Daoy (cell line): Measurements from ENCODE around the gene DNM1L. TPM values are rescaled to one million over a fixed set of nuclear protein-coding genes. Genes with fewer than 3 reads are reported as not detected.

Experiments
- DNase-seq: peaks from one replicate; pipeline ENCODE4 v3.0.0-alpha.2; 2015; ENCODE audit warnings: low read depth
- total RNA-seq: library from RNA; depleted of rRNA; stranded (reverse); fragments of >200 nt; shearing (Covaris generic); gene quantifications from 2 replicates; pipeline ENCODE4 v1.2.3, GENCODE V29; 2014; rRNA removed

DNM1L gene
- total RNA-seq: 69.8 and 75.5 TPM in 2 replicates

DNA sequence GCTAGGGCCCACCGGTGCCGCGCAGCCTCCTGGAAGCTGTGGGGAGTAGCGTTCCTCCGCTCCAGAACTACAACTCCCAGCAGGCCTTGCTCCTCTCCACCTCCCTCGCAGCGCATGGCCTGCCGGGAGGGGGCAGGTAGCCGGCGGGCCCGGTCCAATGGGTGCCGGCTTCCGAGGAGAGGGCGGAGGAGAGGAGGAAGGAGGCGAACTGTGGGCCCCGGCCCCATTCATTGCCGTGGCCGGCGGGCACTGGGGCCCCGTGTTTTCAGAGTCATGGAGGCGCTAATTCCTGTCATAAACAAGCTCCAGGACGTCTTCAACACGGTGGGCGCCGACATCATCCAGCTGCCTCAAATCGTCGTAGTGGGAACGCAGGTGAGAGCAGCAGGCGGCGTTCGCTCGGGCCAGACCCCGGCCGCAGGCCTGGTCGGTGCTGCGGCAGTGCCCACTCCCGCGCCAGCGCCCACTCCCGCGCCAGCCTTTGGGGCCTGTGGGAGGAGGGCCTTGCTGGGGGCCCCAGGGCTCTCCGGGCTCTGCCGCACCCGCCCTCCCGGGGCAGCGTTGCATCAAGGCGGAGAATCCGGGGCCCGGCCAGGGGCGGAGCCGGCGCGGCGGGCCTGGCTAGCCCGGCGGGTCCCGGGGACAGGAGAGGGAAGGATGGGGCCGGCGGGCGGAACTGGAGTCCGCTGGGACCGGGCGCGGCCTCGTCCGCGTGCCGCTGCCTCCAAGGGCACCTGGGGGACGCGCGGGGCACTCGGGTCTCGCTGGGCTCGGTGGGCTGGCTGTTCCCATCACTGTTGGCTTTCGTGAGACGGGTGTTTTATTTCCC, at the start of gene DNM1L:
TSS of gene DNM1L (plus strand) at position 211 of the 829 bp plus-strand sequence. CDS start at position 274, 63 bp downstream.
- DNase-seq: peak; percentile 98

DNA sequence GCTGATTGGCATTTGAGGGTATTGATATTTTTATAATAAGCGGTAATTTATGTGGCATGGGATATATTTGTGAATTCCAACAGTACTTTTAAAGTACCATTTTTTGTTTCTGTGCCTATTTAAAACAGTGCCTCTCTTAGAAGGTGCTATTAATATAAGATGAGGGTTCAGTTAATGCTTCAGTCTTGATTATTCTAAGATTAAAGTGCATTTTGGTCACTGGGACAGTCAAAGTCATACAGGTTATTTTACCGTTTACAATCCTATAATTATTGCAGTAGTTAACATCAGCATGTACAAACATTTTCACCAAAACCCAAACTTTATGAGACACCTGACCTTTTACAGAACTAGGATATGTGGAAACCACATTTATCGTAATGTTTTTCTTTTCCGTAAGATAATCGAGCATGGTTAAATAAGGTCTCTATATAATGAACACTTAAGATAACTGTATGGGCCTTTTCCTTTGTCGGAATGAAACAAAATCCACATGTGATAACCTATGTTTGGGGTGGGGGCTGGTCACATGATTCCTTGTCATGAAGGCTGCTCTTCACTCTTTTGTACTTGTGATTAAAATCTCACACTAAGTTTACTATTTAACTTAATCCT, 37.7 kb upstream of the DNM1L start:
- no peak for DNase-seq

DNA sequence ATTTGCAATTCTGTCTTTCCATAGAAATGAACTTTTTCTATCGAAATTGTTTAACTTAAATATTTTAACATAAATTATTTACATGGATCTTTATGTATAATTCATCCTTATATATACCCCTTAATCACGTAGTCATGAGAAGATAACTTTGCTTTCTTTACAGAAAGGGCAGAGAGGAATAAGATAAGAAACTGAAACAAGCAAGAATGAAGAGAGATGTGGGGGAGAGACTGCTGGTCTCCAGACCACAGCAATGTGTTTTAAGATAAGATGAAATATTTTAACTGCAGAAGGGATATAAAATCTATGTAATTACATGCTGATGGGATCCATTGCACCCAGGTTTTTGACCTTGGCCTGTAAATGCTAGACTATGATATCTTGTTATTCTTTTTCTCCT, 34.7 kb upstream of the DNM1L start:
- no peak for DNase-seq

DNA sequence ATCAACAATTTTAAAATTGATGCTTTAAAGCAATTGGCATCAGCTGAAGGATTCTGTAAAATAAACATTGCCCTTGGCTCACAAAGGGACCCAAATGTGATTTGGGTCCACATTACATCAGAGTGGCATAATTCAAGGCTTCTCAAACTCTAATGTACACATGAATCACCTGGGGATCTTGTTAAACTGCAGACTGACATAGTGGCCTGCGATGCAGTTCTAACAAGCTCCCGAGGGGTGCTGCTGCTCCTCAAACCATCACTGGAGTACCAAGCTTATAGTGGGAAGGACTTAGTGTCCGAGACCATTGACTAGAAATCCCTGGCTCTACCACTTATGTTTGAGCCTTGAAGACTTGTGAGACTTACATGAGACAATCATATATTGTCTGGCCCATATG, 31.8 kb upstream of the DNM1L start:
- no peak for DNase-seq

DNA sequence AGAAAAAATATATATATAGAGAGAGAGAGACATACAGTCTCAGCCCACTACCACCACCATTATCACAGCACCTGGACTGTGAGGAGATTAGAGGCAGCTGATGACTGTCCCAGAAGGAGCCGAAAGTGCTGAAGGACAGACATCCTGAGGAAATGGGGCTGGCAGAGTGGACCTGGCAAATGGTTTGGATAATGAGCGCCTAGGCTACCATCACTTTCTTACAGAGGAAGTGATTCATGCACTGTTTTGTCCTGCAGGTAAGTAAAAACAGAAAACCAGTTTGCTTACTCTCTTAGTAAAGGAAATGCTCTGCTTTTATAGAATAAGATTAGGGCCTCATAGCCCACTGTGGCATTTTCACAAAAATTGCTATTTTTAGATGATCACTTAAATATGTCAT, 28.6 kb upstream of the DNM1L start:
- no peak for DNase-seq

DNA sequence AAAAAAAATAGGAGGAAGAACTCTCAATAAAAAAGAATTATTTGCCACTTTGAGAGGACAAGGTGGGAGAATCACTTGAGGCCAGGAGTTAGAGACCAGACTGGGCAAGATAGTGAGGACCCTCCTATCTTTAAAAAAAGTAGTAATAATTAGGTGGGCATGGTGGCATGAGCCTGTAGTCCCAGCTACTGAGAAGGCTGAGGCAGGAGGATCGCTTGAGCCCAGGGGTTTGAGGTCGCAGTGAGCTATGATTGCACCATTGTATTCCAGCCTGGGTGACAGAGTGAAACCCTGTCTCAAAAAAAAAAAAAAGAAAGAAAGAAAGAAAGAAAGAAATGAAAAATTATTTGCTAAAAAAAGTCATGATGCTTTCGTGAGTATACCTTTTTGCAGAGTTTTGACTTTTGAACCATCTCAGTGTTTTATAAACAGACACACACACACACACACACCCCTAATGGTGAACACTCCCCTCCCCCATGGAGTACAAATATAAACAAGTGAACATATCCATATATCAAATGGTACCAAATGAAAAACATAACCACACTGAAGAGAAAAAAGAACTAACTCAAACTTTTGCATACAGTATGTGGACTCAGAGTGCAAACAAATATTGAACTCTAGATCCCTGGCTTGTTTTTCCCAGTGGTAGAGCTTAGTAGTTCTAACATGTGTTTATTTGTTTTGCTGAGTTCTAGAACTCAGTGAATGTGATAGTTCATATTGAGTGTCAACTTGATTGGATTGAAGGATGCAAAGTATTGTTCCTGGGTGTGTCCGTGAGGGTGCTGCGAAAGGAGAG, 27.7 kb upstream of the DNM1L start:
- no peak for DNase-seq

DNA sequence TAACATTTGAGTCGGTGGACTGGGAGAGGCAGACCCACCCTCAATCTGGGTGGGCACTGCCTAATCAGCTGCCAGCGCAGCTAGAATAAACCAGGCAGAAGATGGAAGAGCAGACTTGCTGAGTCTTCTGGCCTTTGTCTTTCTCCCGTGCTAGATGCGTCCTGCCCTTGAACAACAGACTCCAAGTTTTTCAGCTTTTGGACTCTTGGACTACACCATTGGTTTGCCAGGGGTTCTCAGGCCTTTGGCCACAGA, 27.2 kb upstream of the DNM1L start:
- DNase-seq: no peak

DNA sequence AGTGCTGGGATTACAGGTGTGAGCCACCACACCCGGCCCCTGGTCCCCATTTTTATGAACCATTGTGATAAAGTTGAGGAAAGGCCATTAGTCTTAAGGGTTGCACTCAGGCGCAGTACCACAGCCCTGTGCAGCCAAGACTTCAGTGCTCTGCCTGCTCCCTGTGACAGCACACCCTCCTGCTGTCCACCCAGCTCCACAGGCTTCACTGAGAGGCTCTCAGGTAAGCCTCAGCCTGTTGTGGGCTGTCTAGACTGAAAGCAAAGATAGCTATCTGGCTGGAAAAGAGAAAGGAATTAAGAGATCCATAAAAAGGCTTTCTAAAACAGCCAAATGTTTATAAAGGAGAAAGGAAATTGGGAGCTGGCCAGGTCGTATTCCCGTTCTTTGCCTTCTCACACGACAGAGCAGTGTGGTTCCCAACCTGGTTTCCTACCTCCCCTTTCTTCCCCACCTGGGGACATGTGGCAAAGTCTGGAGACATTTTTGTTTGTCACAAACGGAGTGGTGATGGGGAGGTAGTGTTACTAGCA, 19.1 kb upstream of the DNM1L start:
- DNase-seq: no peak

DNA sequence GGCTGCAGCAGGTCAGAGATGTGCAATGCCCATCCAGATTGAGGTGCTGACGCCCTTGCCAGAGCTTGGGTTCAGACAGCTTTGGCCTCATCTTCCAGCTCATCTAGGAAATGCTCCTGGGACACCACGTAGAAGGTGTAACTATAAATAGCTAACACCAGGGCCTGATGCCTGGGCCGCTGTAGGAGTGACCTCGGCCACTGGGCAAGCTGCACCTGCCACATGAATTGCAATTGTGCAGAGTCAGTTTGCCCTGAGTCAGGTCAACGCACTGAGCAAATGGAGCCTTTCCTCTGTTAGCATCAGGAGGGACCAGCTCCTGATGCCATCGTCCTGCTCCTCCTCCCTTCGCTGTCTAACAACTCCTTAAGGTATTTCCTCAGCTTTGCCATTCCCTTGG, 17.4 kb upstream of the DNM1L start:
- DNase-seq: no peak

DNA sequence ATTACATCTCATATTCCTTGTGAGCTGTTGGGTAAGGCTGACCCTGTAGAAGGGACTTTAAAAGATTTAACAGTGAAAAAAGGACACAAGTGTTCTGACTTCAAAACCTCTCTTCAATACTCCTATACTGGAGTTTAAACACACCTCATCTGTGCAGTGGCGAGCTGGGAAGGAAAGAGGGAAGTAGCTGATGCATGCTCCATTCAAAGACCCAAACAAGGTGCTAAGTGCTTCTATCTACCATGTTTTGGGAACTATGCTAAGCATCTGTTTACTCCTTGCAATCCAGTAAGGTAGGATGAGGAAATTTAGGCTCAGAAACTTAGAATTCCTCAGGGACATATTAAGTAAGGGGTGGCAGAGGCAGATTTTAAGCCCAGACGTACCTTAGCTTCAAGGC, 16.4 kb upstream of the DNM1L start:
- DNase-seq: no peak

DNA sequence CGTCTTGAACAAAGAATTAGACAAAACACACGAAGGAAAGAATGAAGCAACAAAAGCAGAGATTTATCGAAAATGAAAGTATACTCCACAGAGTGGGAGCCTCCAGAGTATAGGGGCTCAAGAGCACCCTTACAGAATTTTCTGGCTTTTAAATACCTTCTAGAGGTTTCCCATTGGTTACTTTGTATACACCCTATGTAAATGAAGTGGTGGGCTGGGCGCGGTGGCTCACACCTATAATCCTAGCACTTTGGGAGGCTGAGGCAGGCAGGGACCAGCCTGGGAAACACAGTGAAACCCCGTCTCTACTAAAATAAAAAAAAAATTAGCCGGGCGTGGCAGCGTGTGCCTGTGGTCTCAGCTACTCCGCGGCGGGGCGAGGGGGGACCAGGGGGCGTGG, 13.1 kb upstream of the DNM1L start:
- no peak for DNase-seq

DNA sequence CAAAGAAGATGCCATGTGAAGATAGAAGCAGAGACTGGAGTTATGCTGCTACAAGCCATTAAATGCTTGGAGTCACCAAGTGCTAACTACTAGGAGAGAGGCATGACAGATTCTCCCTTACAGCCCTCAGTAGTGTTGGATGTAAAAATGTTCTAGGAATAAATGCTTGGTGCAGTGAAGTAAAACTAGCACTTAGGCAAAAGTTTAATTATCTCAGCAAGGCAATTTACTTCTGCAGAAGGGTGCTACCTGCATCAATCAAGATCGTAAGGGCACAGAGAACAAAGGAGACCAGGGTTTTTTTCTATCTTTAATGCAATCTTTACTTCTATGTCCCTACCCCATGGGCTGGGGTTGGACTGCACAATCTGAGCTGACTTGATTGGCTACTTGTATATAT, 9.5 kb upstream of the DNM1L start:
- no peak for DNase-seq

DNA sequence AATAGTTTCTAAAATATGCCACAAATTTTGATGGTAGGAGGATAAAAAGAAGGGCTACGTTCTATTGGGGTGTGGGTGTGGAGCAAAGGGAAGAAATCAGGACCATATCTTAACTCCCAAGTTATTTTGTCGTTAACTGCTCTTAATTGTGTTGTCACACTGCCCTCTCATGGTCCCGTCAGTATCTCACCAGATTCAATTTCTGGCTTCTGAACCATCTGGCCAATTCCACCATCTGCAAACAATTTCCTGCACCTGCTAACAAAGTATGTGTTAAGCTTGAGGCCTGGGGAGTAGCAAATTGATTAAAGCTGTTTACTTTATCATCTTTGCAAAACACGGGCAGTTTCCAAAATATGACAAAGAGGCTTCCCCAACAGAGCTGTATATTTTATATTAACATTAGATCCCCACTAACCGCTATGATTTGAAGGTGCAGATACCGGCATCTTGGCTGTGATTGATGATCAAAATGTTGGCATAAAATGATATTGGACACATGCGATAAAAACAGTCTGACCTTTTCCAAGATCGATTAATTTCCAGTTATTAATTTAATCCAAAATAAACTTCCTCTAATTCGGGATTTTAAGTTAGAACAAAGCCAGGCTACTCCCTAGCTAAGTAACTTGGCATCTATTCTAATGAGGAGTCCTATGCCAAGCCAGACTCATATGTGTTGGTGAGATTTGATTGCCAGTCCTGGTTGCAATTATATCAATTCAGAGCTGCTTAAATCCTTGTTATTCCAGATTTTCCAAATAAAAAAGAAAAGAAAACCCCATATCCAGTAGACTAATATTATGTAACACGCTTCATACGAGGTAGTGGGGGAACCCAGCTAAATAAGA, 6.9 kb upstream of the DNM1L start:
- peak; percentile 70 for DNase-seq

DNA sequence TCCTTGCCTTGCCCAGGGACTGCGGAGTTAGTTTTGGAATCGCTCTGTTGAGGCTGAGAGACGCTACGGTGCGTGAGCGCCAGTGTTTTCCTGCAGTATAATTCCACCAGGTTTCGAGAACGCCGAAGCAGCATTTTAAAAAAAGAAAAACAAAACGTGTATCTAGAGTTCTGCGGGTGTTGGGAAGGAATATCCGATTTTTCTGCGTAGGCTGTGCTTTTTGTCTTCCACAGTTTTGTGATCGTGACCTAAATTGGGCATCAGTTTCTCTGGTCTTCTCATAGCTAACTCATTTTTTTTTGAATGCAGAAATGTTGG, 778 bp downstream of the DNM1L start:
- no peak for DNase-seq

DNA sequence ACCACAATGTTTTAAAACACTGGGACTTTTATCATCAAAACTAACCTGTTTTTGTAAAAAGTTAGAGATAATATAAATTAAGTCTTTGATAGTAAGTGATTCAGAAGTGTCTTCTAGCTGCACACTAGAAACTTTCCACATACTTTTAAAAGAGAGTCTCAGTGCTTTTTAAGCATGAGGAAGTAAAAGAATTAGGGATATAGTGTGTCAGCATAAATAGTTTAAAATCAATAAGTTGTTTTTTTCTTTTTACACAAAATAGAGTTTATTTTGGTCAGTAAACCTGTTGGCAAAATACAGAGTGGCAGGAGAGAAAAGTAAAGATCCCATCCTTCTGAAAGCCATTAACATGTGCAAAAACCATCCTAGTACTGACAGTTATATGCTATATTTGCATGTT, 1.7 kb downstream of the DNM1L start:
- no peak for DNase-seq

DNA sequence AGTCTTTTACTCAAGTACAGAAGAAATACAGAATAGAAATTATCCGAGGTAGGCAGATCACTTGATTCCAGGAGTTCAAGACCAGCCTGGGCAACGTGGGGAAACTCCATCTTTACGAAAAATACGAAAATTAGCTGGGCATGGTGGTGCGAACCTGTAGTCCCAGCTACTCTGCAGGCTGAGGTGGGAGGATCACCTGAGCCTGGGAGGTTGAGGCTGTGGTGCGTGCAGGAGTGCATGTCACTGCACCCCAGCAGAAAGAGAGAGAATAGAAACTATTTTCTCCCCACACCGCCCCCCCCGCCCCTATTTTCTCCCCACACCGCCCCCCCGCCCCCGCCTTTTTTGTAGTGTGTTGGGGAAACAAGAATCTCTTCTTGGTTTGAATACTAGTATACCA, 2.2 kb downstream of the DNM1L start:
- no peak for DNase-seq

DNA sequence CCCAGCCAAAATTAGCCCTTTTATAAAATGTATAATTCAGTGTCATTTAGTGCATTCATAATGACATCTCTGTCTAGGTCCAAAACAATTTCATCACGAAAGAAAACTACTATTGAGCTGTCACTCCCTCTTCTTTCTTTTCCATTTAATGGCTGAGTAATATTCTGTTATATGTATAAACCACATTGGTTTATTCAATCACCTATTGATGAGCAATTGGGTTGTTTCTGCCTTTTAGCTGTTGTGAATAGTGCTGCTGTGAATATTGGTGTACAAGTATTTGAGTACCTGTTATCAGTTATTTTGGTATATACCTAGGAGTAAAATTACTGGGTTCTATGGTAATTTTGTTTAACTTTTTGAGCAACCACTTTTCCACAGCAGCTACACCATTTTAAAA, 7.2 kb downstream of the DNM1L start:
- no peak for DNase-seq

DNA sequence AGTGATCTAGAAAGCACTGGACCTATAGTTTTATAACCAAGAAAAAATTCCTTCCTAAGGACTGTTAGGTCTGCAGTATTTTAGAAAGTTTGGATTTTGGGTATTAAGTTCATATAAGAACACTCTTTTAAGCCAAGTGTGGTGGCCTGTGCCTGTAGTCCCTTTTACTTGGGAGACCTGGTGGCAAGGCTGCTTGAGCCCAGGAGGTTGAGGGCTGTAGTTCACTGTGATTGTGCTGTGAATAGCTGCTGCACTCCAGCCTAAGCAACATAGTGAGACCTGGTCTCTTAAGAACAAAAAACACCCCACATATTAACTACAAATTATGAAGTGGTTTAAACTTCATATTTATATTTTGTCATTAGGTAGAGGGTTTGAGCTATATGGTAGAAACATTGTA, 9.7 kb downstream of the DNM1L start:
- DNase-seq: no peak

DNA sequence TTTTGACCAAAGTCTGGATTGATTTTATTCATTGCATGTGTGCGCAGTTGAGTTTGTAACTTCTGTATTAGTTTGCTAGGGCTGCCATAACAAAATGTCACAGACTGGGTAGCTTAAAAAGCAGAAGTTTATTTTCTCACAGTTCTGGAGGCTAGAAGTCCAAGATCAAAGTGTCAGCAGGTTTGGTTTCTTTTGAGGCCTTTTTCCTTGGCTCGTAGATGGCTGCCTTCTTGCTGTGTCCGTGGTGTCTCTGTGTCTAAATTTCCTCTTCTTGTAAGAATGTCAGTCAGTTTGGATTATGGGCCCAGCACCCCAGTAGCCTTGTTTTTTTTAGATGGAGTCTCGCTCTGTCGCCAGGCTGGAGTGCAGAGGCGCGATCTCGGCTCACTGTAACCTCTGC, 11.8 kb downstream of the DNM1L start:
- no peak for DNase-seq

DNA sequence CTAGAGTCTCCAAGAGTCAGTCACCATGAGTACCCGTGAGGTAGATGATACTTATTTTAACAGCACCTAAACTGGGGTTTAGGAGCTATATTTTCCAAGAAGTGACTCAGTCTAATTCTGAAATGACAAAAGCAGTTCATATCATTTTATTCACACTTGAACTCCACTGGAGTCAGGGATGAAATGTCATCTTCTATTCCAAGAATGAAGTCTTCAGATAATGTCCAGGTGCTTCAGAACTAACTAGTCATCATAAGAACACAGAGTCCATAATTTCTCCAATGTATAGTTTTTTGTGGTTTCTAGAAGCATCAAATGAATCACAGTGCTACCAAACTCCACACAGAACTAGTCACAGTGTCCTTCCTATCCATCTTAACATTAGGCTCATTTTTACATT, 13.3 kb downstream of the DNM1L start:
- no peak for DNase-seq

DNA sequence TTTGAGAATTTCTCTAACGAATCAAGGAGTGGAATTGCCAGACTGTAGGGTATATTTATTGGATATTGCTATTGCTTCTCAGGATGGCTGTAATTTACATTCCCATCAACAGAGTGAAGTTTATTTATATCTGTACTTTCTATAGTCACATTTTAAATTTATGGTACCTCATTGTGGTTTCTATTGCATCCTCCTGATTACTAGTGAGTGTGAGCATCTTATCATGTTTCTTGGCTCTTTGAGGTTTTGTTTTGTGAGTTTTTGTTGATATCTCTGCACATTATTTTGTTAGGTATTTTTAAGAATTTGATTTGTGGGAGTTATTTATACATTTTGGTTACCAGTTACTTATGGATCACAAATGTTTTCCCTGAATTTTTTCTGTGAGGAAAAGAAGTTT, 13.9 kb downstream of the DNM1L start:
- DNase-seq: no peak

DNA sequence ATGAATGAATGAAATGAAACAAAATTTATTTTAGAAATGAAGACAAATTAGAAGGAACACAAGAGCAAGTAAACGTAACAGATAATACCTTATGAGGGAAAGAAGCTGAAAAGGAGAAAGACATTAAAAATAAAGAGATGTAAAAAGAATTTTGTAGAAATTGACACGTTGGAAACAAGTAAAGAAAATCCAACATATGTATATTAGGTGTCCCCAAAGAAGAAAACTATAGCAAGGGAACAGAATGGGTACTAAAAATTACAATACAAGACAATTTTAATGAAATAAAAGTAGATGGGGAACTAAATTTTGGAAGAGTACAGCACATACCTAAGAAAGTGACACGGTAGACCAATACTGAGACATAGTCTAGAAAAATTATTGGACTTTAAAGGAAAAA, 16.7 kb downstream of the DNM1L start:
- DNase-seq: no peak
